Glutamatergic neuron (in vitro differentiated cells): ENCODE data around the gene SLC30A1. TPM values are rescaled to one million over a fixed set of nuclear protein-coding genes. Genes with fewer than 3 reads are reported as not detected.

Source experiments
- DNase-seq: peaks from one replicate; pipeline ENCODE4 v3.0.0; 2022
- H3K27ac Mint-ChIP-seq: one replicate; pipeline ENCODE4 v1.8.0; 2020; ENCODE audit warnings: mild to moderate bottlenecking, mixed read lengths, inconsistent platforms; ENCODE audit not compliant: unreplicated experiment
- H3K27me3 Mint-ChIP-seq: one replicate; pipeline ENCODE4 v1.8.0; 2020; ENCODE audit warnings: mild to moderate bottlenecking, moderate library complexity, mixed read lengths, inconsistent platforms; ENCODE audit not compliant: unreplicated experiment
- H3K36me3 Mint-ChIP-seq: one replicate; pipeline ENCODE4 v1.8.0; 2020; ENCODE audit warnings: mild to moderate bottlenecking, mixed read lengths, inconsistent platforms; ENCODE audit not compliant: unreplicated experiment
- H3K4me1 Mint-ChIP-seq: one replicate; pipeline ENCODE4 v1.8.0; 2020; ENCODE audit warnings: mild to moderate bottlenecking, low read depth, mixed read lengths, inconsistent platforms; ENCODE audit not compliant: unreplicated experiment
- H3K4me3 Mint-ChIP-seq: one replicate; pipeline ENCODE4 v1.8.0; 2020; ENCODE audit warnings: mild to moderate bottlenecking, mixed read lengths, inconsistent platforms; ENCODE audit not compliant: unreplicated experiment
- H3K9me3 Mint-ChIP-seq: one replicate; pipeline ENCODE4 v1.8.0; 2020; ENCODE audit warnings: mild to moderate bottlenecking, moderate library complexity, mixed read lengths, inconsistent platforms; ENCODE audit not compliant: unreplicated experiment
- total RNA-seq: library from RNA; stranded (reverse); fragmentation: NEBNext Ultra II Directional; extraction: Animal tissue kit (Norgen Biotek cat#: 25700); gene quantifications from one replicate; pipeline ENCODE4 v1.2.1, GENCODE V29; 2021; ENCODE audit not compliant: unreplicated experiment
- TF ChIP-seq, protein P1 (sequence below): fragments of 200-600 bp; sonication (generic); IDR thresholded peaks from one replicate; pipeline ENCODE4 v1.5.0; 2021; ENCODE audit not compliant: partially characterized antibody, unreplicated experiment

SLC30A1 gene
- total RNA-seq, 1 donor from 2014 or later = 3.1 TPM

DNA sequence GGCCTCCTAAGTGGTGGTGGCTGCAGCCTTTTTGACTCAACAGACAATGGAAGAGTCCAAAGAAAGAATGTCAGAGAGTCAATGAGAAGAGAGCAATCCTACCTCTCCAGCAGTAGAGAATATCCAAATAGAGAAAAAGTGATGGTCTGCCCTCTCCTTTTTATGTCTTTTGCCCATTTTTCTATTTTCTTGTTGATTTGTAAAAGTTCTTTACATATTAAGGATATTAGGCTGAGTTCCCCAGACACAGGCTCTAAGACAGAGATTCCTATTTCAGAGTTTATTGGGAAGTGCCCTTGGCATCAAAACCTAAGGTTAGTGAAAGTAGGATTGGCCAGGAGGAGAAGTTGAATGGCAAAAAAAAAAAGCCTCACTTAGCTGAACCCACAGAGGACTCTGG, 20.3 kb upstream of the SLC30A1 start:
- Mint-ChIP-seq H3K9me3 (no peaks in the 10 kb centered on the region), H3K27ac (no peak overlapping the region), H3K27me3 (no peaks in the 10 kb centered on the region), H3K4me3 (no peak overlapping the region), H3K36me3 (peaks cover 4% of the 10 kb centered on the region), H3K4me1 (no peaks in the 10 kb centered on the region)
- DNase-seq = no peak
- TF ChIP-seq, protein P1, sequence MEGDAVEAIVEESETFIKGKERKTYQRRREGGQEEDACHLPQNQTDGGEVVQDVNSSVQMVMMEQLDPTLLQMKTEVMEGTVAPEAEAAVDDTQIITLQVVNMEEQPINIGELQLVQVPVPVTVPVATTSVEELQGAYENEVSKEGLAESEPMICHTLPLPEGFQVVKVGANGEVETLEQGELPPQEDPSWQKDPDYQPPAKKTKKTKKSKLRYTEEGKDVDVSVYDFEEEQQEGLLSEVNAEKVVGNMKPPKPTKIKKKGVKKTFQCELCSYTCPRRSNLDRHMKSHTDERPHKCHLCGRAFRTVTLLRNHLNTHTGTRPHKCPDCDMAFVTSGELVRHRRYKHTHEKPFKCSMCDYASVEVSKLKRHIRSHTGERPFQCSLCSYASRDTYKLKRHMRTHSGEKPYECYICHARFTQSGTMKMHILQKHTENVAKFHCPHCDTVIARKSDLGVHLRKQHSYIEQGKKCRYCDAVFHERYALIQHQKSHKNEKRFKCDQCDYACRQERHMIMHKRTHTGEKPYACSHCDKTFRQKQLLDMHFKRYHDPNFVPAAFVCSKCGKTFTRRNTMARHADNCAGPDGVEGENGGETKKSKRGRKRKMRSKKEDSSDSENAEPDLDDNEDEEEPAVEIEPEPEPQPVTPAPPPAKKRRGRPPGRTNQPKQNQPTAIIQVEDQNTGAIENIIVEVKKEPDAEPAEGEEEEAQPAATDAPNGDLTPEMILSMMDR = no peak

DNA sequence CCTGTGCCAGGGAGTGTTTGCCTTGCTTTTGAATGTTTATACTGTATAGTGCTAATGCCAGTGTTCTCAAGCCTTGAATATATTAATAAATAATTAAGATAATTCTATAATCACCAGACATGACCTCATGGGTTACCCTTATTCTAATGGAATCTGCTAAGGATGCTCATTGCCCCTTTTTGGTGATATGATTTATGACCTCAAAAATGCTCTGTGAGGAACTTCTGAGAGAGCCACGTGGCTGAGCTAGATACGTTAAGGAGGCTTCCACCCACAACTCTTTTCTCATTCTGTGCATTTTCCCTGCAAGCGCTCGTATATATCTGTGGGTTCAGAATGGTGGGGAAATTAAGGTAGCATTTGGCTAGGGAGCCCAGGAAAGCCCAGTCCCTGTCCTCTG, 19.6 kb upstream of the SLC30A1 start:
- Mint-ChIP-seq H3K36me3 (peaks cover 4% of the 10 kb centered on the region), H3K27me3 (no peaks in the 10 kb centered on the region), H3K9me3 (no peaks in the 10 kb centered on the region), H3K27ac (no peak overlapping the region), H3K4me1 (no peaks in the 10 kb centered on the region), H3K4me3 (no peak overlapping the region)
- TF ChIP-seq, protein P1 = no peak
- no peak for DNase-seq

DNA sequence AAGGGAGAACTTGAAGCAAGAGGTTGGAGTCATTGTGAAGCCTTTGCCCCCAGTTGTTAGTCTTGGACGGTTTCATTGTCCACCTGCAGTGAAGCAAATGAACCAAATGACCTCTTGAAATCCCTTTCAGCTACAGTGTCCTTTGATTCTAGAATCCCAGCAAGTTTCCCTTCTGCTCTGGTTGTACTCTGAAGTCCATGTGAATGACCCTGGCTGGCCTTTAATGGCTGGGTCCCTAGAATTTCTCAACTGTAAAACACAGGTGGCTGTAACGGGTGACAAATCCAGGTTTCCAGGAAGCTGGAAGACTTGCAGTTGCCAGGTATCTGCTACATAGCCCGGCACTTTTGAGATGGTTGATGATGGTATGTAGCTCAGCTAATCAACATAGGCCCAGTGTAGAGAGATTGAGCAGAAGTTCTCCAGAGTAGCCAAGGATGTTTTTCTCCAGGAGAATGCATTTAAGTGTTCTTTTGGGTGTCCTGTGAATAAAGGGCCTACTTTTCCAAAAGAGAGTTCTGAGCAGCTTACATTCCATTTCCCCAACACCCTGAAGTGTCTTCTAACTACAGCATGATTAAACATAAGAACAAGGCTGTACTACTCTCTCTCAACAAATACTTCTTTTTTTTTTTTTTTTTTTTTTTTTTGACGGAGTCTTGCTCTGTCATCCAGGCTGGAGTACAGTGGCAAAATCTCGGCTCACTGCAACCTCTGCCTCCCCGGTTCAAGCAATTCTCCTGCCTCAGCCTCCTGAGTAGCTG, 17.6 kb upstream of the SLC30A1 start:
- Mint-ChIP-seq H3K4me1 (no peaks in the 10 kb centered on the region), H3K4me3 (no peak overlapping the region), H3K27me3 (peaks cover 3% of the 10 kb centered on the region), H3K27ac (no peak overlapping the region), H3K36me3 (peaks cover 4% of the 10 kb centered on the region), H3K9me3 (no peaks in the 10 kb centered on the region)
- no peak for DNase-seq
- TF ChIP-seq, protein P1 = no peak

DNA sequence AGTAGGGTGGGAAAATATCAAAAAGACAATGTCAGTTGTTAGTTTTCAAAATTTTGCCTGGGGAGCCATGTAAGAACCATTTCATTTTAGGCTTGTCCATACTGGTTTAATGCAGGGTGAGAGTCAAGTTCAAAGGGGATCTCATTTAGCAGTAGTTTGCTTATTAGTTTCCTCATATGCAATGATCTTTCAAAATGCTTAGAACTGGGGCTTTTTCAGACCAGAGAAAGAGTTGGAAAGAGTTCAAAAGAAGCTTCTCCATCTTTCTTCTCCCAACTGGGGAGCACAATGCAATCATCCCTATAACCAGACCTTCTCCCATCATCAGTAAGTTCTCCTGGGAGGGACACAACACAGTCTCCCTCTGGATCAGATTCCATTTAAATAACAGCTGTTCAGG, 16.5 kb upstream of the SLC30A1 start:
- no peak for DNase-seq
- no peaks in the 10 kb centered on the region for H3K4me1 Mint-ChIP-seq
- TF ChIP-seq, protein P1 = no peak
- H3K4me3 Mint-ChIP-seq = no peak overlapping the region
- no peak overlapping the region for H3K27ac Mint-ChIP-seq
- H3K36me3 Mint-ChIP-seq = peaks cover 4% of the 10 kb centered on the region
- H3K27me3 Mint-ChIP-seq = peaks cover 3% of the 10 kb centered on the region
- H3K9me3 Mint-ChIP-seq = no peaks in the 10 kb centered on the region

DNA sequence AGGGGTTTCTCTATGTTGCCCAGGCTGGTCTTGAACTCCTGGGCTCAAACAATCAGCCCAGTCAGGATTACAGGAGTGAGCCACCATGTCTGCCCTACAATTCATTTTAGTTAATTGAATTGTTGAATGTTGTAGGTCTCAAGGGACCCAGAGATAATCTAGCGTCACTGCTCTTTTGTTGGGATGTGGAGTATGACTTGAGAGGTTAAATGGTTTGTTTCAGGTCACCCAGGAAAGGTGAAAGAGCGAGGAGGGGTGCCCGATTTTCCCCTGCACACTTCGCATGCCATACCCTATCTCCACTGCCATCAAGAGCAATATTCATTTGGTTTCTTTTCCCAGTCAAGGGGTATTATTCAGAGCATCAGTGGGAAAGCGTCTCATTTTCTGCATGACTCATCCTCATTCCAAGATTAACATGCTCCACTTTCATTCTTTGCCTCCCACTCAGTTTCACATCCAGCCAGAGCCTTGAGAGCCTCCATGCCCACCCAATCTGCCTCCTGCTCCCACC, 13.1 kb upstream of the SLC30A1 start:
- no peak overlapping the region for H3K4me3 Mint-ChIP-seq
- no peaks in the 10 kb centered on the region for H3K9me3 Mint-ChIP-seq
- no peaks in the 10 kb centered on the region for H3K4me1 Mint-ChIP-seq
- H3K27ac Mint-ChIP-seq = no peak overlapping the region
- no peak for DNase-seq
- TF ChIP-seq, protein P1 = no peak
- H3K36me3 Mint-ChIP-seq = no peaks in the 10 kb centered on the region
- peaks cover 3% of the 10 kb centered on the region for H3K27me3 Mint-ChIP-seq
